HL-60 (cell line): ENCODE data around the gene KREMEN2.

Experiments used
- DNase-seq, 2 experiments: peaks; one replicate each; pipeline ENCODE4 v3.0.0-alpha.2; 2010 to 2020; ENCODE audit warnings: low read depth in 1 of 2, low spot score in 1 of 2
- H3K27ac ChIP-seq: fragments of 250-450 bp; sonication (Bioruptor Pico); replicated peaks from 2 replicates; pipeline ENCODE4 v1.5.1; 2020; ENCODE audit warnings: mild to moderate bottlenecking, moderate library complexity
- H3K27me3 ChIP-seq: fragments of 250-450 bp; sonication (Bioruptor Pico); 2 replicates; pipeline ENCODE4 v1.5.1; 2021; ENCODE audit warnings: mild to moderate bottlenecking, moderate library complexity; ENCODE audit not compliant: insufficient read depth, poor library complexity, severe bottlenecking
- H3K4me3 ChIP-seq: replicated peaks from 2 replicates; pipeline ENCODE4 v1.5.1; 2011; ENCODE audit warnings: mild to moderate bottlenecking, control low read depth, low read length; ENCODE audit not compliant: insufficient read depth
- GABPA ChIP-seq: IDR thresholded peaks from 2 replicates; pipeline ENCODE4 v1.6.1; 2012; ENCODE audit warnings: low read depth
- POLR2AphosphoS5 ChIP-seq: IDR thresholded peaks from 2 replicates; pipeline ENCODE4 v1.6.1; 2012; ENCODE audit warnings: low read depth
- SPI1 ChIP-seq: IDR thresholded peaks from 2 replicates; pipeline ENCODE4 v1.6.1; 2012; ENCODE audit warnings: low read depth, mild to moderate bottlenecking, borderline replicate concordance
- TF ChIP-seq, protein P1 (sequence below): IDR thresholded peaks from 2 replicates; pipeline ENCODE4 v1.6.1; 2012; ENCODE audit warnings: low read depth; ENCODE audit not compliant: insufficient replicate concordance
- TF ChIP-seq, protein P2 (sequence below): IDR thresholded peaks from one replicate; pipeline ENCODE4 v1.5.1; 2011; ENCODE audit warnings: low read length, control low read depth, inconsistent platforms; ENCODE audit not compliant: insufficient read depth

KREMEN2 gene

GRCh38 chr16:2946649-2947048, 17.4 kb upstream of the KREMEN2 start:
- TF ChIP-seq, protein P1, sequence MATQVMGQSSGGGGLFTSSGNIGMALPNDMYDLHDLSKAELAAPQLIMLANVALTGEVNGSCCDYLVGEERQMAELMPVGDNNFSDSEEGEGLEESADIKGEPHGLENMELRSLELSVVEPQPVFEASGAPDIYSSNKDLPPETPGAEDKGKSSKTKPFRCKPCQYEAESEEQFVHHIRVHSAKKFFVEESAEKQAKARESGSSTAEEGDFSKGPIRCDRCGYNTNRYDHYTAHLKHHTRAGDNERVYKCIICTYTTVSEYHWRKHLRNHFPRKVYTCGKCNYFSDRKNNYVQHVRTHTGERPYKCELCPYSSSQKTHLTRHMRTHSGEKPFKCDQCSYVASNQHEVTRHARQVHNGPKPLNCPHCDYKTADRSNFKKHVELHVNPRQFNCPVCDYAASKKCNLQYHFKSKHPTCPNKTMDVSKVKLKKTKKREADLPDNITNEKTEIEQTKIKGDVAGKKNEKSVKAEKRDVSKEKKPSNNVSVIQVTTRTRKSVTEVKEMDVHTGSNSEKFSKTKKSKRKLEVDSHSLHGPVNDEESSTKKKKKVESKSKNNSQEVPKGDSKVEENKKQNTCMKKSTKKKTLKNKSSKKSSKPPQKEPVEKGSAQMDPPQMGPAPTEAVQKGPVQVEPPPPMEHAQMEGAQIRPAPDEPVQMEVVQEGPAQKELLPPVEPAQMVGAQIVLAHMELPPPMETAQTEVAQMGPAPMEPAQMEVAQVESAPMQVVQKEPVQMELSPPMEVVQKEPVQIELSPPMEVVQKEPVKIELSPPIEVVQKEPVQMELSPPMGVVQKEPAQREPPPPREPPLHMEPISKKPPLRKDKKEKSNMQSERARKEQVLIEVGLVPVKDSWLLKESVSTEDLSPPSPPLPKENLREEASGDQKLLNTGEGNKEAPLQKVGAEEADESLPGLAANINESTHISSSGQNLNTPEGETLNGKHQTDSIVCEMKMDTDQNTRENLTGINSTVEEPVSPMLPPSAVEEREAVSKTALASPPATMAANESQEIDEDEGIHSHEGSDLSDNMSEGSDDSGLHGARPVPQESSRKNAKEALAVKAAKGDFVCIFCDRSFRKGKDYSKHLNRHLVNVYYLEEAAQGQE, result no peak
- TF ChIP-seq GABPA, result no peak
- TF ChIP-seq, protein P2, sequence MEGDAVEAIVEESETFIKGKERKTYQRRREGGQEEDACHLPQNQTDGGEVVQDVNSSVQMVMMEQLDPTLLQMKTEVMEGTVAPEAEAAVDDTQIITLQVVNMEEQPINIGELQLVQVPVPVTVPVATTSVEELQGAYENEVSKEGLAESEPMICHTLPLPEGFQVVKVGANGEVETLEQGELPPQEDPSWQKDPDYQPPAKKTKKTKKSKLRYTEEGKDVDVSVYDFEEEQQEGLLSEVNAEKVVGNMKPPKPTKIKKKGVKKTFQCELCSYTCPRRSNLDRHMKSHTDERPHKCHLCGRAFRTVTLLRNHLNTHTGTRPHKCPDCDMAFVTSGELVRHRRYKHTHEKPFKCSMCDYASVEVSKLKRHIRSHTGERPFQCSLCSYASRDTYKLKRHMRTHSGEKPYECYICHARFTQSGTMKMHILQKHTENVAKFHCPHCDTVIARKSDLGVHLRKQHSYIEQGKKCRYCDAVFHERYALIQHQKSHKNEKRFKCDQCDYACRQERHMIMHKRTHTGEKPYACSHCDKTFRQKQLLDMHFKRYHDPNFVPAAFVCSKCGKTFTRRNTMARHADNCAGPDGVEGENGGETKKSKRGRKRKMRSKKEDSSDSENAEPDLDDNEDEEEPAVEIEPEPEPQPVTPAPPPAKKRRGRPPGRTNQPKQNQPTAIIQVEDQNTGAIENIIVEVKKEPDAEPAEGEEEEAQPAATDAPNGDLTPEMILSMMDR, result no peak
- no peak for TF ChIP-seq POLR2AphosphoS5
- DNase-seq, result no peak
- Histone ChIP-seq H3K4me3 (no peak overlapping the region), H3K27me3 (no peaks in the 10 kb centered on the region), H3K27ac (no peak overlapping the region)

DNA sequence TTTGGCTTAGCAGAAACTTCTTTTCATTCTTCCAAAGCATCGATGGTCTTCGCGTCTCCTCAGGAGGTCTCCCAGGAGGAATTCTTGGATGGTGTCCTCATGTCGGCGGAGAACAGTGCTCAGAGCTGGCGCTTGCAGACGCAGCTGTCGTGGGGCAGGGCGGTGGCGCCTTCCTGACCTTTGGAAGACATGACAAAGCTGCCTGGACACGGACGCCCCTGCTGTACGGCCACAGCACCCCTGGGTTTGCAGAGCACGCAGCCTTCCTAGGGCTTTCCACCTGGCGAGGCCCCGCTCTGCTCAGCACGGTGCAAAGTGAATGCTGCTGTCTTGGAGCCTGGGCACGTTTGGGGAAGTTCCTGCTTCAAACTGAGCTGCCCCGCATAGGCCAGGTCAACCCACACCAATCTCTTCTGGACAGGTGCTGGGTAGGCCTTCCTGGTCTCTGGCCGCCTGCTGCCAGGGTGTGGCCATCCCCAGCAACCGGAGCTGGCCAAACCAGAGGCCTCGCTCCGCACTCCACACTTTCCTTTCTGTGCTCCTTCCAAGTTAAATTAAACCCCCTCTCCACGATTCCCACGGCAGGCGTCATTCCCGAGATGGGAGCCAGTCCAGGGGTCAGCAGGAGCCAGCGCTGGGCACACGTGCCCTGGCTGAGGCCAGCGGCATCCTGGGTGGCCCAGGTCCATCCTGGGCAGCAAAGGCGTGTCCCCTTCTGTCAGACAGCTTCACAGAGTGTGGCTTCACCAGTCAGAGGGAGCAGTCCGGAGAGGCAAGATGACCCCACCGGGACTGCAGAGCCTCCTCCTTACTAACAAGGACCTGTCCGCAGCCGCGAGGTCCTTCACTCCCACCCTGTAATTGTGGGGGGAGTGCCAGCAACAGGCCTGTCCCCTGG, 15.0 kb upstream of the KREMEN2 start:
- Histone ChIP-seq H3K27me3 (no peaks in the 10 kb centered on the region), H3K4me3 (no peak overlapping the region), H3K27ac (no peak overlapping the region)
- DNase-seq, result no peak
- TF ChIP-seq POLR2AphosphoS5, result no peak

DNA sequence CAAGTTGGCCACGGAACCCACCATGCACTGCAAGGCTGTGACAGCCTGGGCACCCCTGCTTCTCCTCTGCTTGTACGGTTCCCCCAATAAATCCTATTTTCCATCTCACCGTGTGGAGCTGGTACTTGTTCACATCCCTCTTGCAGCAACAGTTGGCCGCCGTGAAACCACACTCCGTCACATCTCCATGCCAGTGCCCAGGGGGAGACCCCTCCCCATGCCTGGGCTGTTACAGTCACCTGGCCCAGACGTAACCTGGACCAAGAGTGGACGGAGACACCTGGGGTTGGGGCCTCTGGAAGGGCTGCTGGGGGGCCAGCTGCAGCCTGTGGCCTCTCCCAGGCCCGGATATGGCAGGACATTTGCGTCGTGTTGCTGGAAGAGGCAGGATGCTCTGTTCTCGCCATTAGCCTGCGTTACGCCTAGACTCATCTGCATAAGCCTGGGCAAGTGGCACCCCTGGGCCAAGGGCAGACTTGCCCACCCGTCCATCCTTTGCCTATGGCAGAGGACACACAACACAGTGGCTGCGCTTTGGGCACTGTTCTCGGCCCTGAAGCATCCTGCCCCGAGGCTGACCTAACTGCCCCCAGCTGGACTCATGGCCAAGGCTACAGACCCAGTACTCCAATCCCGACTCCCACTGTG, 14.2 kb upstream of the KREMEN2 start:
- no peak for TF ChIP-seq POLR2AphosphoS5
- TF ChIP-seq, protein P1, result no peak
- no peak for TF ChIP-seq GABPA
- TF ChIP-seq SPI1, result no peak
- TF ChIP-seq, protein P2, result no peak
- Histone ChIP-seq H3K4me3 (no peak overlapping the region), H3K27ac (no peak overlapping the region), H3K27me3 (no peaks in the 10 kb centered on the region)
- DNase-seq, result no peak

- Histone ChIP-seq H3K4me3 (no peak overlapping the region), H3K27ac (no peak overlapping the region), H3K27me3 (no peaks in the 10 kb centered on the region)
- no peak for DNase-seq
- TF ChIP-seq SPI1, result no peak
- TF ChIP-seq POLR2AphosphoS5, result no peak
Measured at GRCh38 chr16:2950353-2950724, 13.7 kb upstream of the KREMEN2 start.
